ENCODE data around the gene VWA2.
"Not testable (repeated sequence)": the region's sequence is repeated elsewhere in the genome, so short reads cannot be mapped to it uniquely, and the experiment has no call there.

VWA2 gene

DNA sequence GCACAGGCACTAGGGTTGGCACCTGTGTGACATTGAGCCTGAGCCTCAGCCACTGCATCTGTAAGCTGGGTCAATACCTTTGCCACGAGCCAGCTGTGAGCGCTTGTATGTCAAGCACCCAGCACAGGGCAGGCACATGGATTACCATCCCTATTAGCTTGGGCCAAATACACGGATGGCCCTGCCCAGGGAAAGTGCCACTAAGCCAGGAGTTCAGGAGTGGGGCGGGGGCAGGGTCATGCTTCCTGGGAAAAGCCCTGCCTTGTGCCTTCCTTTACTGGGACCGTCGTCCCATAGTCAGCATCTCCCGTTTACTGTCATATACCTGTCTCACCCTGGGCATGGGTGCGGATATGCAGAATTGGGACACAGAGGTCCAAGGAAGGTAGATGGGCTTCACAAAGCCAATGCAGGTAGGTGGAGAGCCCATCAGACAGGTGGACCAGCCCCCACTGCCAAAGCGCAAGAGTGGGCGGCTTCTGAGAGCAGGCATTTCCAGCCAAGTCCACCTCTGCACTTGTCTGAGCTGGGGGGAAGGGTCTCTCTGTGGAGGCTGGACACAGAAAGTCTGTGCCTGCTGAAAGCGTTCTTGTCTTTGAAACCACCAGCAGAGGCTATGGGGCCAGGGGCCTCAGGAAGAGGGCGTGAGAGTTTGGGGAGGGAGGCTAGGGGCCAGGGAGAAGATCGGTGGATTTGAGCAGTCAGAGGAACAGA is 72.6 kb downstream of the VWA2 start:
- no peak overlapping the region for H3K27ac ChIP-seq
- DNase-seq (ENCODE audit: low read depth, low spot score) = no peak

DNA sequence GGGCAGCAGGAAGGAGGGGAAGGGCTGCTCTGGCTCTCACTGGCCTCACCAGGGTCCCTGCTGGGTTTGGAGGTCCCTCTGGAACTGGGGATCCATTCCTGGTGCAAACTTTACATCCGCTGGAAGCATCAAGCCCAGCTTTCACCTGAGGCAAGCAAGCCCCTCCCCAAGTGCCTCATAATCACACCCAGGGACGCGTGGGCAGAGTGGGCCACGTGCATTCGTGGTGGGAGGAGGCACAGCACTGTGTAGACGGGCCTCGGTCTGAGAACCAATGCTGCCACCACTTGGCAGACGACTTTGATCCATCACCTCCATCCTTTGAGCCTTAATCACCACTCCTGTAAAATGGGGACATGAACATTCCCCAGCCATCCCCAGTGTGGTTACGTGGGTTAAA is 74.1 kb downstream of the VWA2 start:
- no peak overlapping the region for H3K27ac ChIP-seq
- no peak for DNase-seq (ENCODE audit: low read depth, low spot score)

DNA sequence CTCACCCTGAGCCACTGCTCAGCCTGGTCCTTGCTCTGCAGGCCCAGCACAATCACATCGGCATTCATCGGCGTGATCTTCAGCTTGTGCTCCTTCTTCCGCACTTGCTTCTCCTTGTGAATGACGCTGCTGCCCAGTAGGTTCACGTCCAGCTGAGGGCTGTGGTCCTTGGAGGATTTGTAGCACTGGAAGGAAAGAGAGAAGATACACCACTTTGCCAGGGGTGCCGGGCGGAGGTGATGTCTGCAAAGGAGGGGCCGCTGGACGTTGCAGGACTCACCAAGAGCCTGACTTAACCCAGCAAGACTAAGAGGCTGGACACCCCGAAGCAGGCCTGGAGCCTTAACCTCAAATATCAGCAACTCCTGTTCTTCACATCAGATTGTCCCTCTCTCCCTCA is 74.8 kb downstream of the VWA2 start:
- H3K27ac ChIP-seq = no peak overlapping the region
- no peak for DNase-seq (ENCODE audit: low read depth, low spot score)

DNA sequence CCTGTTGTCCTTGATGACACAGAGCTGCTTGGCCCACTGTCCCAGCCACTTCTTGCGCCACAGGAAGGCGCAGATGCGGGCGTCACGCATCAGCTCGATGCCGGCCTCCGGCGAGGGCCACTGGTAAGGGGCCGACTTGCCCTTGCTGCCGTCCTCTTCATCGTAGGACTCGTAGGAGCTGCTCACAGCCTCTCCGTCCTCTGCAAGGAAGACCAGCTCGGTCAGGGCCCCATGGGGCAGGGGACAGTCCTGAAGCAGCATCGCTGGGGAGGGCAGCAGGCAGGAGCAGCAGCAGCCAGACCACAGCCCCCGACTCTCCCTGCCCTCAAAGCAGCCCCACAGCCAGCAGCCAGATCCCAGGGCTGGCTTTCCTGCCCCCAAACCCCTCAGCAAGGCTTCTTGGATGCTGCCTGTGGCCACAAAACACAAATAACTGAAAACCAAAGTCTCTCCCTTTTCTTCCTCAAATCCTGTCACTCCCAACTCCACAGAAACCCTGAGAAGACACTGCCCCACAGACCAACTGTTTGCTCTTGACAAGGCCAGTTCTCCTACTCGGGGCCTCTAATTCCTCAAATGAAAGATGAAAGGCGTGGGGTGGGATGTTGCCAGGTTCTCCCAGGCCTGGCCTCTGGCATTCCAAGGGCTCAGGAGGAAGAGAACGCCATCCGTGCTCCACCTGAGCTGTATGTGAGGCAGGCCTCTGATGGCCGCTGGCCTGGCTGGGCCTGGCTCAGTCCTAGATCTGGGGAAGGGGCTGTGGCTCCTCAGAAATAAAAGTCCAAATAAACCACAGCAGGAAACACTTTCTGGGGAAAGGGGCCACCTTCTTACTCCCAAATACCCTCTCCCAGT is 76.7 kb downstream of the VWA2 start:
- no peak overlapping the region for H3K27ac ChIP-seq
- no peak for DNase-seq (ENCODE audit: low read depth, low spot score)

DNA sequence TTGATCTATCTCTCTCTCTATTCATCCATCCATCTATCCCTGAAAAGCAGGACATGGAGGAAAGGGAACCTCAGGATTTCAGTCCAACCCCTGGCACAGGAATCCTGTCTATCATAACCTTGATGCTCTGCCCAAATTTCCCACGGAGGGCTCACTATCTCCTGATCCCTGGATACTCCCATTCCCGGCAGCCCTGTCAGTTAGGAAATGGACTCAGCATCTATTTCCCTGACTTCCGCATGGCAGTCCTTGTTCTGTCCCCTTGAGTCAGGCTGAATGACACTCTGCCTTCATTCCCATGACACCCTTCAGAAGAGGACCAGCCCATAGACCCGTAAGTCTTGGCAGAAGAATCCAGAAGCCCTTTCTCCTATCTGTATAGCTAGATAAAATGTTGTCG is 77.7 kb downstream of the VWA2 start:
- DNase-seq (ENCODE audit: low read depth, low spot score) = no peak
- no peak overlapping the region for H3K27ac ChIP-seq

DNA sequence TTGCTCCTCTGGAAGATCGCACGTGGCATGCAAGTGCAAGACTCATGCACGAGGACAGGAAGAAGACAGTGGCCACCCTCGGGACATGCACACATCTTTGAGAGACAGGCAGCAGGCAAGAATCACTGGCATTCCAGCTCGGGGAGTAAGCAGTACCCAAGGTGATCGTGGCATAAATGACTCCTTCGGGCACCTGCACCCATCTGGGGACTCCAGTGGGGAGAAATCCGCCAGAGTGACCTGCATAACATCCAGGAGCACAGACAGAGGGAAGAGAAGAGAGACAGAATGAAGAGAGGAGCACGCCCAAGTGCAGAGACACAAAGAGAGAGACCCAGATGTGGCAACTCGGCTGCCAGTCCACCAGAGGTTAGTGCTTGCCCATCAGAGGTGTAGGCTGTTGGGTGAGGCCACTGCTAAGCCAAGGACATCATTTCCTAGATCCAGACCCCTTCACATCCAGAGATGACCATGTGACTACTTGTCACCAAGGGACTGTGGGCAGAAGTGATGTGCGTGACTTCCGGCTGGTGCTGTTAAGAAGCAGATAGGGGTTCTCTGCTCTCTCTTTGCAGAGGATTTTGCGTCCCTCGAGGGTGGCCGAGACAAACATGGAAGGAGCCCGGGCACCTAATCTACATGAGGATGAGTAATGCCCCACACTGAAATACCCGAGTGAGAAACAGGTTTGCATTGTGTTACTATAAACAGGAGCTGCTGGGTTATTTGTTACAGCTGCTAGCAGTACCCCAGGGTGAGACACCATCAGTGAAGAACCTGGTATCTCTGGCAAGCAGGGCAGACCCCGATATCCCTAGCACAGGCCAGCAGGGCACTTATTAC is 80.6 kb downstream of the VWA2 start:
- H3K27ac ChIP-seq = peak overlapping the region; percentile 89
- DNase-seq (ENCODE audit: low read depth, low spot score) = no peak

DNA sequence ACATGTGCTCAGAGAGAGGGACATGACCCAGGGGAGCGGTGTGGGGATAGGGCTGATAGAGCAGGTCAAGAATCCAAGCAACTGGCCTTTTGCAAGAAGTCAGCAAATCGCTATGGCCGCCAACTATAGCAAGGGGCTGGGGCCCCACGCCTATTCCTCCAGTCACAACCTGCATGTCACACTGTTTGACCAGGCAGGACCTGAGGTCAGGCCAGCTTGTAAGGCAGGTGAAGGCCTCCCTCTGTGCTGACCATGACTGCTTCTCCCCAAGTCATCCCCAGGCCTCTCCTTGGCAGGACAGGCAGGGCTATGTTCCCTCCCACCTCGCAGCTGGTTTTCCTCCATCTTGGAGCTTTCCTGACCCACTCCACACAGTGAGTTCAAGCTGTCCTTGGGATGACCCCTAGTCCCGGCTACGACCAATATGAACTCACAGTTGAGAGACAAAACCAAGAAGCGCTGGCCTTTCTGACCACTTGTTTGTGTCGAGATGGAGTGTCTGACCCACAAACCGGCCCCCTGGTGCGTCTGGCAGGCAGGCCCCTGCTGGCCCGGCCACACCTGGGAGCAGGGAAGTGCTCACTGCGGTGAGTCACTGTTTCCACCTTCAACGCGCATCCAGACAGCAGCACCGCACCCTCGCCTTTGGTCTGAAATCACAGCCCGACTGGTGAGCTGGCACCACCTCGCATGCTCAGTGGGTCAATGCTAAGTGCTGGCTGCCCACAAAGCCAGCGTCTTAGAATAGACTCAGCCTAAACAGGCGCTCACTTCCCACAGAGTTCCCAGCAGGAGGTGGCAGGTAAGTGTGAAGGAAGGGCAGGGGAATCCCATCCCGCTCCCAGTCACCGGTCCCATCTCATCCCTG is 81.4 kb downstream of the VWA2 start:
- H3K27ac ChIP-seq = peak overlapping the region; percentile 89
- DNase-seq (ENCODE audit: low read depth, low spot score) = peak; percentile 96

DNA sequence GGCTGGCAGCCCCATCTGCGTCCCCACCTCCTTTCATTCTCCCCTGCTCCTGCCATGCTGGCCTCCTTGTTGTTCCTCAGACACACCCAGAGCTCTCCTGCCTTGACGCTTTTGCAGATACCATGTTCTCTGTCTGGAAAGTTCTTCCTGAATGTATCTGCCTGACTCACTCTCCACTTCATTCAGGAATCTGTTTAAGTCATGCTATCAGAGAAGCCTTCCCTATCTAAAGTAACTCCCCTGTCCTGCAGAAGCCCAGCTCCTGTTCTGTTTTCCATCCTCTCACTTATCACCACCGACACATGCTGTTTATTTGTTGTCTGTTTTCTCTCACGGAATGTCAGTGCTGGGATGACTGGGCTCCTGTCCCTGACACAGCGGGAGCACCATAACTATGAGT is 83.3 kb downstream of the VWA2 start:
- no peak for DNase-seq (ENCODE audit: low read depth, low spot score)
- H3K27ac ChIP-seq = peak overlapping the region; percentile 89

DNA sequence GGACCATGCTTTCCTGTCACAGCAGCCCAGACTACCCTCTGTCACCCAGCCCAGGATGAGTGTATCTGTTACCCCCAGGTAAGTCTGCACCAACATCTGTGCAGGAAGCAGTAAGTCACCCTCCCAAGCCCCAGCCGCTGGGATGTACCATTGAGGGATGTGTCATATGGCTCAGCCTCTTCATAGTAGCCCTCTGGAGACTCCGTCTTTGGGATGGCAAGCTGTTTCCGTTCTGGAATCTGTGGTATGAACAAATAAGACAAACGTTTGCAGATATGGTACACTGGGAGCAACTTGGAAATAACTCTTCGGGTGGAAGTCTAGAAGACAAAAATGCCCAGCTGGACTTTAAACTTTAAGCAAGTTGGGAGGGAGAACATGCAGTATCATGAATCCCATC is 84.0 kb downstream of the VWA2 start:
- DNase-seq (ENCODE audit: low read depth, low spot score) = no peak

DNA sequence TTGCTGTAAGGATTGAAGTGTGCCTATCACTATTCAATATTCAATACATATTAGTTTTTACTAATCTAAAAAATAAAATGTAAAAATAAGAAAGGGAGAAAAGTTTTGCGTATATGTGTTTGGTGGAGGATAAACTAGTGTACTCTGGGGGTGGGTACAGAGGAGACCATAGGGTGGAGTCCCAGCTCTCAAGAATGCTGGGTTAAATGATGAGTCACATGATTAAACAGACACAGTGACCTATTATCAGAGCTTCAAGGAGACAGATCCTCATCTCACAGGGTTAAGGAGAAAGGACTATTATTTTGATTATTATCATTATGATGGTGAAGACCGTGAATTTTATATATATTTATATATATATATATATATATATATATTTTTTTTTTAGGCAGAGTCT is 87.7 kb downstream of the VWA2 start:
- no peak for DNase-seq (ENCODE audit: low read depth, low spot score)
- H3K27ac ChIP-seq = no peak overlapping the region

More for the DNA sequence above, 84.0 kb downstream of the VWA2 start:
- H3K27ac ChIP-seq = peak overlapping the region; percentile 89

DNA sequence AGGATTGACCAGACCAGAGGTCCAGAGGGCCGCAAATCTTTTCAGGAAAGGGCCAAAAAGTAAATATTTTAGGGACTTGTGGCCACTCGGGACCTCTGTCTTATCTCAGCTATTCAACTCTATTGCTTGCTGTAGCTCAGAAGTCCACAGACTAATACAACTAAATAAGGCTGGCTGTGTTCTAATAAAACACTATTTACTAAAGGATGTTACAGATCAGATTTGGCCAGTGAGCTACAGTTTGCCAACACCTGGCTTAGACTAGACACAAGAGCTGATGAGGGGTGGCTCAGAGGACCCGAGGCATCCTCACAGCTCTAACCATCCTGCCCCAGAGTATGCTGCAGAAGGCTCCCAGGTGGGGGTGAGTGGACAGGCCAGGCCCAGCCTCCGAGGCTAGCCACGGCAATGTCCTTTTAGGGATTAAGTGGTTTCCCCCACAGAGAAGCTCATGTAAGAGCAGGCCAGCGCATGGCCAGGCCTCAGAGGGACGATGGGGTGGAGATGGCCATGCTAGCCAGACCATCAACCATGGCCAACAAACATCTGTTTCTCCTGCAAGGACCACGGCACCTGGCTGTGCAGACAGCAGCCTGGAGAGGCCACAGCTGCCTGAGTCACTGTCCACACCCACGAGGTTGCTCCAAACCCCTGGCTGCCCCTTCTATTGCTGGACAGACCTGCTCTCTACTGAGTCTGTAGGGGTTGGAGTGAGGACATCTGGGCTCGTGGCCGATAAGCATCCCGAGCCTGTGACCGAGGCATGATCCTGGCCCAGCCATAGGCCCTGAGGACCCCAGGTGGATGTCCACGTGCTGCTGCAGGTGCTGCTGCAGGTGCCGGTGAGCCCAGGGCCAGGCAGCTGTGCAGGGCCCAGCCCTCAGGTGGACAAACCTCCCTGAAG is 88.7 kb downstream of the VWA2 start:
- H3K27ac ChIP-seq = no peak overlapping the region
- no peak for DNase-seq (ENCODE audit: low read depth, low spot score)

DNA sequence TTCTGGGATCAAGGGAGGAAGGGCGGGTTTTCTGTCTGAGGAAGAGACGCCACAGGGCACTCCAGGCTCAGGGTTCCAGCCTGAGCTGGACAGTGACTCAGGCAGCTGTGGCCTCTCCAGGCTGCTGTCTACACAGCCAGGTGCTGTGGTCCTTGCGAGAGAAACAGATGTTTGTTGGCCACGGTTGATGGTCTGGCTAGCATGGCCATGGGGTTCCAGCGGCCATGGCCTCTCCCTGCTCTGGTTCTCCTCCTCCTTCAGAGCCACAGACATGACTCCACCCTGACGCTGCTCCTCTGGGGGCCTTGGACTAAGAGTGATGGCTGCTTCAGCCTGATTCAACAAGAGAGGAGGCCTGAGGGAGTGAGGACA is 89.4 kb downstream of the VWA2 start:
- DNase-seq (ENCODE audit: low read depth, low spot score) = no peak
- H3K27ac ChIP-seq = no peak overlapping the region

DNA sequence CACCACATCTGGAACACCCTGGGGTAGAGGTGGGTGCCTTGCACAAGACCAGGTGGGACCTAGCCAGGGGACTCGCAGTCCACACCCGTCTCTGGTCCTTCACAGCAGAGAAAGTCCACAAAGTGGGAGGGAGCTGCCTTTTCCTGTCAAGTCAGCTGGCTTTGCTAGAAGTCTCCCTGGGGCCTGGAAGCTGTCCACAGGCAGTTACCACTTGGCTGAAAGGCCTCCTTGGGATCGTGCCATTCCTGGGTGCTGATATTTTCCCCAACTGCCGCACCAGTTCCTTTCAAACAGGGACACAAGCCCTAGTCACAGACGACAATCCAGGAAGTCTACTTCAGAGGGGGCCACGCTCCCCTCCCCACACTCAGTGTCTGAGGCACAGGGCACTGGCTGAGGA is 89.8 kb downstream of the VWA2 start:
- no peak for DNase-seq (ENCODE audit: low read depth, low spot score)
- H3K27ac ChIP-seq = no peak overlapping the region

DNA sequence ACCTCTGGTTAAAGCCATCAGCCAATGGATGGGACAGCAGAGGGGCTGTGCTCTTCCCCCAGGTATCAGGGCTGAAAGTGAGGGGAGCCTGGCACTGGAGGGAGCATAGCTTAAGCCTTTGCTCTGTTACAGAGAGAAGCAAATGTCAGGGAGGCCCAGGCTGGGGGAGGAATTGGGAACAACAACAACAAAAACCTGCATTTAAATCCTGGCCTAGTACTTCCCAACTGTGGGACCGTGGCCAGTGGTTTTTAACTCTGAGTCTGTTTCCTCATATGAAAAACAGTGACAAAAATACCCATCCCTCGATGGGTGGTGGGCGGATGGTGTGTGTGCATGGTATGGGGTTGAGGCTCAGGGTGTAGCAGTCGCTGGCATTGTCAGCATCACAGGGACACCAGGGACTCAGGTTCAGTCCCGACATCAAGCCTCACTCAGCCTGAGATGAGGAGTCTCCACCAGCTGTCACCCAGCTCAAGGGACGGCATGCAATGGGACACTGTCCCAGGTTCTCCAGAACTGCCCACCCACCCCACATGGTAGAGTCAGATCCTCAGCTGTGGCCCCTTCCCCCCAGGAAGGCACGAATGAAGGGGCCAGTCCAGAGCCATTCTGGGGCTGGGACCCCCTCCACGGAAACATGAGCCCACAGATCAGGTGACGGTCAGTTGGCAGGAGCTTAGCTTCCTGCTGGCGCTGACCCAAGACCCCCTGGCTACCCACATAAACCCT is 90.7 kb downstream of the VWA2 start:
- no peak for DNase-seq (ENCODE audit: low read depth, low spot score)
- no peak overlapping the region for H3K27ac ChIP-seq

DNA sequence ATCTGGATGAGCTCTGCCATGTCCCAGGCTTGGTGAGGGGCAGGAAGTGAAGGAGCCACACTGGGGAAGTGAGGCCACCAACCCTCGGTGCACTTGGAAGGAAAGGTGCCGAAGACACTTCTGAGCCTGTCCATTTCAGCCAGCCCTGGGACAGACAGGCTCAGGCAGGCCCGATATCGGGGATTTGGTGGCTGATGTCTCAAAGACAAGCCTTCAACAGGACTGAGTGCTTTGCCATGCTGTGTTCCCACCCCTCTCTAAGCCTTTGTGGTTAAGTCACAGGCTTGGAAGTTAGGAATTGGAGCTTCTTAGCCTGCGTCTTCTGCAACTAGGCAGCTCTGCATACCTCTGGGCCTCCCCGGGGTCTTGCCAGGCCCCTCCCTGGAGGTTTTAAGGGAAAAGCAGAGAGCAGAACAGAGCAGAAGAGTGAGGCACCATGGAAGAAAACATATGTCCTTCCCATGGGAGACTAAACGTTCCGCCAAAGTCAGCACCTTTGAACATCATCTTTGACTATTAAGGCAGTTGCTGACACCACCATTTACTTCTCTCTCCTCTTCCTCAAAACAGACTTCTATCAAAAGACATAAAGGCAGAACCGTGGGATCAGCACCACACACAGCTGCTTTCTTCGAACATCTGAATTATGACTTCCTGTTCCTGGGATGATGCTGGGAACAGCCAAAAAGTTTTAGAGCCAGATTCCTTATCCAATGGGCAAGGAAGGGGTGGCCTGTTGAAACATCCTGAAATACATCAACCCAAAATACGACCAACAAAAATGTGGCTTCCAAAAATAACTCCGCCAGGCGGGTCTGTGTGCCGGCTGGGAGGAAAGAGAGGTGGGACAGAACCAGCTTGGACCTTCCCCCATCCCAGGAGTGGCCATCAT is 93.5 kb downstream of the VWA2 start:
- no peak for DNase-seq (ENCODE audit: low read depth, low spot score)
- no peak overlapping the region for H3K27ac ChIP-seq

DNA sequence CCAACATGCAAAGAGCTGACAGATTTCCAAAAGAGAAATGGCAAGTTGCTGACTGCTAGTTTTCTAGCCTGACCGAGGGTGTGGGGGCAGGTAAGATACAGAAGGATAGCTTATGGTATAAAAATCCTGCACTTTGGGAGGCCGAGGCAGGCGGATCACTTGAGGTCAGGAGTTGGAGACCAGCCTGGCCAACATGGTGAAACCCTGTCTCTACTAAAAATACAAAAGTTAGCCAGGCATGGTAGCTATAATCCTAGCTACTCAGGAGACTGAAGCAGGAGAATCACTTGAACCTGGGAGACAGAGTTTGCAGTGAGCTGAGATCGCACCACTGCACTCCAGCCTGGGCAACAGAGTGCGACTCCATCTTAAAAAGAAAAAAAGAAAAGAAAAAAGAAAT is 94.4 kb downstream of the VWA2 start:
- DNase-seq (ENCODE audit: low read depth, low spot score); H3K27ac ChIP-seq: not testable (repeated sequence)

DNA sequence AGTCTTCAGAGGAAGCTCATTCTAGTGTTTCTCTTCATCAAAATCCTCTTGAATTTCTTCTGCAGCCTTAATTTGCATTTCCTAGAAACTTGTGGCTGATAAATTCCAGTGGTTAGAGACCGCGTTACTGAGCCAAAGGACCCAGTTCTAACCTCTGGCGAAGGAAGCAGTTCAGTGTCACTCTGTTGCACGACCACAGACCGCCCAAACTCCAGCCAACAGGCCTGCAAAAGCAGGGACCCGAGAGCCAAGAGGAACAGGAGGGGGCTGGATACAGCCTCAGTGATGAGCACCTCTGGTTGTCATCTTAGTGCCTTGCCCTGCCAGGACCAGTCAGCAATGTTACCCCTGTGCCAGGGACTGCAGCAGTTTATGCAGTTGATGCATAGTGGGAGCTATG is 95.2 kb downstream of the VWA2 start:
- H3K27ac ChIP-seq = no peak overlapping the region
- no peak for DNase-seq (ENCODE audit: low read depth, low spot score)

Data from epithelial cell of prostate (primary cell).